ENCODE data around the gene COL4A2. TPM values are rescaled to one million over a fixed set of nuclear protein-coding genes. Genes with fewer than 3 reads are reported as not detected.

The COL4A2 gene
- total RNA-seq, 1 donor from 2014 or later, result 56.8 TPM

DNA sequence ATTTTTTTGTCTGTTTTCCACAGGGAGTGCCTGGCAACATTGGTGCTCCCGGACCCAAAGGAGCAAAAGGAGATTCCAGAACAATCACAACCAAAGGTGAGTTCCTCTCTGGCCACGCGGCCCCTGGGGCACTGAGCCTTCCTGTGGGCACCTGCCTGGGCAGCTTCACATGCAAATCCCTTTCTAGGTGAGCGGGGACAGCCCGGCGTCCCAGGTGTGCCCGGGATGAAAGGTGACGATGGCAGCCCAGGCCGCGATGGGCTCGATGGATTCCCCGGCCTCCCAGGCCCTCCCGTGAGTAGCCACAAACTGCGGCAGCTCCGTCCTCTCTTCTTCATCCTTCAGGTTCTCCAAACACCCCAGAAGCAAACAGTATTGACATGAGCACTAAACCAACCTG is 155.0 kb downstream of the COL4A2 start:
- no peak for DNase-seq

- DNase-seq, result no peak
Measured at GRCh38 chr13:110463156-110463555, 156.1 kb downstream of the COL4A2 start.

DNA sequence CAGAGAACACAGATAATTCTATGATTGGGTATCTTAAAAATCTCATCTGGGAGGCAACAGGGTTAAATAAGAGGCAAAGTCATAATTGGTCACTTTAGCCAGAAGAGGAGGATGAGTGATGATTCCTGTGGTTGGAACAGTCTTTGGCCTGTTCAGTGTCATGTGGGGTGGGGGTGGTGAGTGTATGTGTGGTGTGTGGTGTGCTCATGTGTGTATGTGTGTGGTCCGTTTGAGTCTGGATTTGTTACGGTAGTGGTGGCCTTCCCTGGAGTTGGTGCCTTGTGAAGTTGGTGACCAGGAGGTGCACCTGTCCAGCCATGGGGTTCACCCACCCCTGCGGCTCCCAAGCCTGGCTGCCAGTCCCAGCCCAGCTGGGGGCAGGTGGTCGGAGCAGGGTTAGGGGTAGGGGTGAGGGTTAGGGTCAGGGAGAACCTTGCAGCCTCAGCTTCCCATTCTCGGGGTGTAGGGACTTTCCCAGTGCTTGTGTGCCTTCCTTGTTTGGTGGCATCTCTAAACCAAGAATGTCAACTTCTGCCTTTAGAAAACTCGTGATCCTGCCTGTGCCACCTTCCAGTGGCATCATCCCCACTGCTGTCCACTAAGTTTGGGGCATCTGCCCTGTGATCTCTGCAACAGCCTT is 156.9 kb downstream of the COL4A2 start:
- DNase-seq, result no peak

GRCh38 chr13:110464556-110465333 is 157.7 kb downstream of the COL4A2 start:
- DNase-seq, result no peak

DNA sequence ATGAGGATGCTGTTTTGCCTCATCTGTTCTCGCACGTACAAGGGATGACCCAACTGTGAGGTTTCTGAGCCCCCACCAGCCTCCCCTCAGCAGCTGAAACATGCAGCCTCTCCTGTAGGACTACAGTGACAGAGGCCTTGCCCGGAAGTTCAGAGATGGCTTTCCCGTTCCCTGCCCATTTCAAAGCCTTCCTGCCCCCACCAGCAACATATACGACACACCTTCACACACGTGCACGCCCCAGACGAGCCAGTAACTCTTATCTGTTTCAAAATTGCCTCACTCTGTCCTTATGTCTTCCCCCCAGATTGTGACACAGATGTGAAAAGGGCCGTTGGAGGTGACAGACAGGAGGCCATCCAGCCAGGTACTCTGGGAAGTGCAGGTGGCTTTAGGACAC is 158.6 kb downstream of the COL4A2 start:
- no peak for DNase-seq

DNA sequence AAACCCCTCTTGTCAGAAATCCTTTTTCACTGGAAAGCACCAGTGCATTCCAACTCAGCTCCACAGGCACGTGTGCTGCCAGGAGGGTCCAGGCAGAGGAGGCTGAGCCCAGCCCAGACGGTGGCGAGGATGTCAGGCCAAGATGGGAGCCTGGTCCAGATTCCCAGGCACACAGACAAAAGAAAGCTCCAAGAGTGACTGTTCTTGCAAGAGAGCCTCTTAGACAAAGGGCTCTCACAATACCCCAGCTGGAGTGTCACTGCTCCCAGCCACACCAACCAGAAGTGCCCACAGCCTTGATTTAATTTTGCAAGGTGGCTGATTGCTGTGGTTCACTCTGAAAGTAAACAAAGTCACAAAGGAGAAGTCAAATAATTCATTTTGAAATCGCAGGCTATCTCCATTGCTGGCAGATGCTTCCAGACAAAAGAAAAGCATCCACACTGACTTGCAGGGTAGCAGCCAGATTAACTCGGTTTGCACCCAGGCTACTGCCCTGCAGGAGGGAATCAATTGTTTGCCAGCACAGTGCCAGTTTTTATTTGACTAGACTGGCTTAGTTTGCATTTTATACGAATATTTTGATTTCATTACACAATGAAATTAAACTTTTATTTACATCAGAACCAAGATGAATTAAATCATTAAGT is 159.3 kb downstream of the COL4A2 start:
- no peak for DNase-seq

DNA sequence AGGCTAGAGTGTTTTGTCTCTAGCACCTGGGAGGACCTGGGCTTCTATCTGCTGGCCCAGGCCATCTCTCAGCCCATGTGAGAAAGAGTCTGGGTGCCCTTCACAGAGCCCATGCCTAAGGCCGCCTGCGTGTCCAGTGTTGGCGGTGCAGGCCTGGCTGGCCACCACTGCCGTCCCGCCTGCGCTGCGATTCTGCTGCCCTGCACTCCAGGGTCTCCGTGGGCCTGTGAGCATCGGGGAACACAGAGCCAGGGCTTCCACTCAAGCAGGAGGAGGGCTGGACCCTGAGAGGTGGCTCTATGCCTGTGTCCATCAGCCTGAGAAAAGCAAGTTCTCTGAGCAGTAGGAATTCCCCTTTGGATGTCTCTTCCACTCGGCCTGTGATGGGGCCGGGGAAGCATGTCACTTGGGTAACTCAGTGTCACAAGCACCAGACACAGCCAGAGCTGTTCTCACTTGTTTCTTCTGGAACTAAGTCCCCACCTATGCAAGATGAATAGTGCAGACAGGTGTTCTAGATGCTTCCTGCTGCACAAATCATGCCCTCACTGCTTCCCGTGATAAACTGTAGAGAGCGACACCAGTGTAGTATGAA is 160.5 kb downstream of the COL4A2 start:
- DNase-seq, result no peak

DNA sequence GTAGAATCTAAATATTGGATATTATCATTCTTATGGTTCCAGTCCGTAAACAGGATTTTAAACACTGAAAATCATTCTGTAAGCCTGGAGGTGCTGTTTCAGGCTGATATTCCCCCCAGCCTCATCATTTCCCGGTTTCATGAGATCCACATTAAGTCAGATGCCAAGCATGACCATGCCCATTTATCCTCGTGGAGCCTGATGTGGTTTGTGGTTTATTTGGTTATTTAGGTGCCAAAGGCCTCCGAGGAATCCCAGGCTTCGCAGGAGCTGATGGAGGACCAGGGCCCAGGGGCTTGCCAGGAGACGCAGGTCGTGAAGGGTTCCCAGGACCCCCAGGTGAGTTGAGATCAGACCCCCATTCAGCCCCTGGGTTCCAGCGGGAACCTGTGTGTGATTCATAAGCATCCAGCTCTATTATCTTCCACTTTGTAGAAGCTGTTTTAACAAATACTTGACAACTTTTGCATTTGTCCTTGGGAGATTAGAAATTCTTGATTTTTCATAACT is 162.0 kb downstream of the COL4A2 start:
- no peak for DNase-seq

- DNase-seq, result no peak
Measured at GRCh38 chr13:110469597-110469996, 162.5 kb downstream of the COL4A2 start.

GRCh38 chr13:110470272-110471009 is 163.4 kb downstream of the COL4A2 start:
- DNase-seq, result no peak

GRCh38 chr13:110471156-110471832 is 164.2 kb downstream of the COL4A2 start:
- DNase-seq, result no peak

DNA sequence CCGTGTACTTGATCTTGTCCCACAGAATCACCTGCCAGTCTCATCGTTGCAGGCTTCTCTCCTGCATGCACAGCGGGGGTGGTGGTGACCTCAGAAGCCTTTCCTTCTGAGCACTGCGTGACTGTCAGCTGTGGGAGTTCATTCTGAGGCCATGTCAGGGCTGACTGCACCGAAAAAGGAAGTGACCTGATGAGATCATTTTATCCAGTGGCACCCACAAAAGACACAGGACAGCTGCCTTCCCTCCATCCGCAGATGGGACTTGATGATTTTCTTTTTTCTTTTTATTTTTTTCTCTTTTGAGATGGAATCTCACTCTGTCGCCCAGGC is 164.7 kb downstream of the COL4A2 start:
- DNase-seq, result no peak

GRCh38 chr13:110472904-110473563 is 165.9 kb downstream of the COL4A2 start:
- no peak for DNase-seq

DNA sequence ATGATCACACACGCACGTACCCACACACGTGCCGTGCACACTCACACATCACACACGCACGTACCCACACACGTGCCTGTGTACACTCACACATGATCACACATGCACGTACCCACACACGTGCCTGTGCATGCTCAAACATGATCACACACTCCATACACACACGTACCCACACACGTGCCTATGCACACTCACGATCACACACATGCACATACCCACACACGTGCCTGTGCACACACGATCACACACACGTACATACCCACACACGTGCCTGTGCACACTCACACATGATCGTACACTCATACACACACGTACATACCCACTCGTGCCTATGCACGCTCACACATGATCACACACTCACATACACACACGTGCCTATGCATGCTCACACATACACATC is 167.6 kb downstream of the COL4A2 start:
- DNase-seq, result no peak

- DNase-seq, result no peak
Measured at GRCh38 chr13:110475117-110475516, 168.0 kb downstream of the COL4A2 start.

GRCh38 chr13:110475550-110476219 is 168.6 kb downstream of the COL4A2 start:
- no peak for DNase-seq

GRCh38 chr13:110476220-110476617 is 169.1 kb downstream of the COL4A2 start:
- DNase-seq, result no peak

DNA sequence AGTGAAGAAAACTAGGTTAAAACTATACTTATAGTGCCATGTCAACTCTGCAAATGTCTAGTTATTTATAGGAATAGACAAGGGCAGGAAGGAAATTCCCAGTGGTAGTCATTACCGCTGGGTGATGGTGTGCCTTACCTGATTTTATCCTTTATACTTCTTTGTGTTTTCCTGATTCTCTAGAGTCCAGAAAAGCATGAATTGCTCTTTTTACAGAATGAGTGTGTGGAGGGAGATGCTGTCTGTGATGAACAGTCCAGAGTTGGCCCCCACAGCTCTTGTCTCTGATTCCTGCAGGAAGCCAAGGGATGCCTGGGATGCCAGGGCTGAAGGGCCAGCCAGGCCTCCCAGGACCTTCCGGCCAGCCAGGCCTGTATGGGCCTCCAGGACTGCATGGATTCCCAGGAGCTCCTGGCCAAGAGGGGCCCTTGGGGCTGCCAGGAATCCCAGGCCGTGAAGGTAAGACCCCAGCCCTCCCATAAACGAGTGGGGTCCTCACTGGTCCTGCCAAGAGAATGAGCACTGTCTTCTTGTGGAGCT is 170.7 kb downstream of the COL4A2 start:
- DNase-seq, result no peak

DNA sequence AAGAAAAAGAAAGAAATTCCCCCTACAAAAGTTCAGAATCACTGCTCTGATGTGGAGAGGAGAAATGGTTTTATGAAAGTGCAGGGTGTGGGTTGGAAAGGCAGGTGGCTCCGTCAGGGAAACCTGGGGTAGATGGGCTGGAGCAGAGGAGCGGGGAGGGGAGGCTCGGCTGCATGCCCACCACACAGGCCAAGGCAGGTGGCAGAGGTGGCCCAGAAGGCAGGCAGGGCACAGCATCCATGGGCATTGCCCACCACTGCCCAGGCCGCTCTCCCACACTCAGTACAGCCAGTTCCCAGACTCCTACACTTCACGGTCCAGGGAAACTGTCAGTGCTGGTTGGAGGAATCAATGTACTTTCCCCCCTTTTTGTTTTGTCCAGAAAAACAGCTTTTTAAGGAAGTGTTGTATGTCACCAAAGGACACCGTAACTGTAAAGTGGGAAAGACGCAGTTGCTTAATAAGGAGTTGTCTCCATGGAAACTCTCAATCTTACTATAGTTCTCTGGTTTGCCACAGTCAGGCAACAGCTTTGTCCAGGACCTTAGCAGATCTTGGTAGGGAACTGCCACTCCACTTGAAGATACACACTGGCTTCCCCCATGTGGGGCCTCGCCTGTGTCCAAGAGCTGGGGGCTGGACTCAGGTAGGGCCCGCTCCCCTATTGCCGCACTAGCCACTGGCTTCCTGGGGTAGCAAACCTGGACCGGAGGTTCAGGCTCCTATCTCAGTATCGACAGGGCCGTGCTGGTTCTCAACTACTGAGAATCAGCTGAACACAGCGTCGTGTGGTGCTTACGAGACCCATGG is 171.5 kb downstream of the COL4A2 start:
- no peak for DNase-seq

GRCh38 chr13:110479215-110479545 is 172.1 kb downstream of the COL4A2 start:
- DNase-seq, result no peak
